Trophoblast cell (in vitro differentiated cells and primary cell): ENCODE measurements around the gene ATAD3C.
A peak's percentile ranks its signal among the peaks of the same experiment; 100 is the strongest.
"Not testable (repeated sequence)": the region's sequence is repeated elsewhere in the genome, so short reads cannot be mapped to it uniquely, and the experiment has no call there.

Experiments
- DNase-seq, 2 donors: peaks; one replicate each; pipeline ENCODE4 v3.0.0-alpha.2; 2016
- H2AFZ ChIP-seq: 2 replicates; pipeline ENCODE4 v1.6.1; 2013; ENCODE audit warnings: low read length, moderate library complexity, mild to moderate bottlenecking; ENCODE audit not compliant: insufficient read depth, poor library complexity
- H2AK5ac ChIP-seq: 2 replicates; pipeline ENCODE4 v1.6.1; 2013; ENCODE audit warnings: mild to moderate bottlenecking, low read length
- H2BK120ac ChIP-seq: 2 replicates; pipeline ENCODE4 v1.6.1; 2013; ENCODE audit warnings: low read length, mild to moderate bottlenecking, moderate library complexity; ENCODE audit not compliant: insufficient read depth, poor library complexity
- H2BK12ac ChIP-seq: 2 replicates; pipeline ENCODE4 v1.6.1; 2013; ENCODE audit warnings: mild to moderate bottlenecking, low read length, moderate library complexity
- H2BK5ac ChIP-seq: 2 replicates; pipeline ENCODE4 v1.6.1; 2013; ENCODE audit warnings: low read length, low read depth, moderate library complexity, mild to moderate bottlenecking; ENCODE audit not compliant: poor library complexity
- H3K14ac ChIP-seq: 2 replicates; pipeline ENCODE4 v1.6.1; 2013; ENCODE audit warnings: mild to moderate bottlenecking, low read length
- H3K18ac ChIP-seq: 2 replicates; pipeline ENCODE4 v1.6.1; 2013; ENCODE audit warnings: mild to moderate bottlenecking, low read length
- H3K23ac ChIP-seq: 2 replicates; pipeline ENCODE4 v1.6.1; 2013; ENCODE audit warnings: low read length
- H3K27ac ChIP-seq: 2 replicates; pipeline ENCODE4 v1.5.1; 2013; ENCODE audit warnings: low read depth, mild to moderate bottlenecking, inconsistent platforms, low read length, moderate library complexity
- H3K27me3 ChIP-seq: 2 replicates; pipeline ENCODE4 v1.6.1; 2013; ENCODE audit warnings: inconsistent platforms, mild to moderate bottlenecking, low read length, moderate library complexity; ENCODE audit not compliant: insufficient read depth
- H3K36me3 ChIP-seq, 2 experiments: 1 replicate in 1 of 2; 2 replicates in 1 of 2; pipeline ENCODE4 v1.6.1; 2013; ENCODE audit warnings: low read length in 2 of 2, mild to moderate bottlenecking in 2 of 2, moderate library complexity in 1 of 2; ENCODE audit not compliant: insufficient read depth in 2 of 2, control insufficient read depth in 1 of 2
- H3K4ac ChIP-seq: 2 replicates; pipeline ENCODE4 v1.6.1; 2013; ENCODE audit warnings: low read depth, mild to moderate bottlenecking, low read length, moderate library complexity
- H3K4me1 ChIP-seq, 2 experiments: 1 replicate in 1 of 2; 2 replicates in 1 of 2; pipeline ENCODE4 v1.6.1; 2013; ENCODE audit warnings: low read length in 2 of 2, mild to moderate bottlenecking in 2 of 2, moderate library complexity in 1 of 2; ENCODE audit not compliant: insufficient read depth in 2 of 2, control insufficient read depth in 1 of 2
- H3K4me2 ChIP-seq: 2 replicates; pipeline ENCODE4 v1.6.1; 2013; ENCODE audit warnings: inconsistent platforms, mild to moderate bottlenecking, low read length, moderate library complexity
- H3K4me3 ChIP-seq: 2 replicates; pipeline ENCODE4 v1.5.1; 2013; ENCODE audit warnings: mild to moderate bottlenecking, low read depth, low read length, inconsistent platforms
- H3K79me1 ChIP-seq: one replicate; pipeline ENCODE4 v1.6.1; 2013; ENCODE audit warnings: low read length
- H3K79me2 ChIP-seq: 2 replicates; pipeline ENCODE4 v1.6.1; 2013; ENCODE audit warnings: low read length, mild to moderate bottlenecking; ENCODE audit not compliant: control insufficient read depth, insufficient read depth, poor library complexity
- H3K9ac ChIP-seq: 2 replicates; pipeline ENCODE4 v1.6.1; 2013; ENCODE audit warnings: mild to moderate bottlenecking, low read length
- H3K9me3 ChIP-seq: 2 replicates; pipeline ENCODE4 v1.6.1; 2013; ENCODE audit warnings: low read depth, mild to moderate bottlenecking, control low read depth, inconsistent platforms, low read length; ENCODE audit not compliant: insufficient read depth
- H4K12ac ChIP-seq: 2 replicates; pipeline ENCODE4 v1.6.1; 2013; ENCODE audit warnings: low read depth, mild to moderate bottlenecking, low read length, moderate library complexity
- H4K8ac ChIP-seq: 2 replicates; pipeline ENCODE4 v1.6.1; 2013; ENCODE audit warnings: low read depth, mild to moderate bottlenecking, low read length, moderate library complexity
- H4K91ac ChIP-seq: one replicate; pipeline ENCODE4 v1.6.1; 2013; ENCODE audit warnings: low read depth, mild to moderate bottlenecking, low read length, moderate library complexity
- WGBS: extraction: QIAGEN DNeasy Blood & Tissue Kit; methylation state at CpG from one replicate; pipeline ENCODE4 v1.1.7; 2013; ENCODE audit warnings: missing lambda C conversion rate; ENCODE audit not compliant: insufficient read length, insufficient coverage; ENCODE audit errors: extremely low coverage; 5-methylcytosine and 5-hydroxymethylcytosine counted together

Gene ATAD3C

GRCh38 chr1:1494311-1494710, 44.8 kb downstream of the ATAD3C start:
- not testable (repeated sequence) for H3K18ac ChIP-seq, H3K27ac ChIP-seq, H3K4me1 ChIP-seq, H2BK5ac ChIP-seq, H3K79me2 ChIP-seq, H3K9ac ChIP-seq, H2BK120ac ChIP-seq, H2AK5ac ChIP-seq, H4K8ac ChIP-seq, H3K79me1 ChIP-seq, H2BK12ac ChIP-seq, H3K4me2 ChIP-seq, H3K14ac ChIP-seq, H3K4me3 ChIP-seq, H4K91ac ChIP-seq, H3K27me3 ChIP-seq, H2AFZ ChIP-seq, H3K4ac ChIP-seq, H3K9me3 ChIP-seq, H3K23ac ChIP-seq, H4K12ac ChIP-seq, DNase-seq
- peaks cover 54% of the 10 kb centered on the region in 2 experiments for H3K36me3 ChIP-seq
- WGBS = no CpG with 5 or more reads among the region's 22 CpGs

DNA sequence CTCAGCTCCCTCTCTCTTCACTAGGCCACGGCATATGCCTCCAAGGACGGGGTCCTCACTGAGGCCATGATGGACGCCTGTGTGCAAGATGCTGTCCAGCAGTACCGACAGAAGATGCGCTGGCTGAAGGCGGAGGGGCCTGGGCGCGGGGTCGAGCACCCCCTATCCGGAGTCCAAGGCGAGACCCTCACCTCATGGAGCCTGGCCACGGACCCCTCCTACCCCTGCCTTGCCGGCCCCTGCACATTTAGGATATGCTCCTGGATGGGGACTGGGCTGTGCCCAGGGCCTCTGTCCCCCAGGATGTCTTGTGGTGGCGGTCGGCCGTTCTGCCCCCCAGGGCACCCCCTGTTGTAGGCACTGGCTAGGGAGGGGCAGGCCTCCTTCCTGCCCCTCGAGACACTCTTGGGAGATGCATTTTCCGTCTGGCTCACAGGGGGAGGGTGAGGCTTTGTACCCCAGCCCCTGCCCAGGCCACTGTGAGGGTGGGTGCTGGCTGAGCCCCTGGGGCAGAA, 46.0 kb downstream of the ATAD3C start:
- not testable (repeated sequence) for H3K79me2 ChIP-seq, H3K79me1 ChIP-seq, H3K9ac ChIP-seq, H3K9me3 ChIP-seq, H3K4ac ChIP-seq, H3K14ac ChIP-seq, H3K4me2 ChIP-seq, H3K4me3 ChIP-seq, H3K18ac ChIP-seq, H3K27ac ChIP-seq, H4K91ac ChIP-seq, H2AK5ac ChIP-seq, H4K8ac ChIP-seq, H4K12ac ChIP-seq, H2BK12ac ChIP-seq, H3K4me1 ChIP-seq, H2AFZ ChIP-seq, H2BK120ac ChIP-seq, DNase-seq, H2BK5ac ChIP-seq, H3K27me3 ChIP-seq, H3K23ac ChIP-seq
- peaks cover 43% of the 10 kb centered on the region in 2 experiments for H3K36me3 ChIP-seq
- no CpG with 5 or more reads among the region's 18 CpGs for WGBS

DNA sequence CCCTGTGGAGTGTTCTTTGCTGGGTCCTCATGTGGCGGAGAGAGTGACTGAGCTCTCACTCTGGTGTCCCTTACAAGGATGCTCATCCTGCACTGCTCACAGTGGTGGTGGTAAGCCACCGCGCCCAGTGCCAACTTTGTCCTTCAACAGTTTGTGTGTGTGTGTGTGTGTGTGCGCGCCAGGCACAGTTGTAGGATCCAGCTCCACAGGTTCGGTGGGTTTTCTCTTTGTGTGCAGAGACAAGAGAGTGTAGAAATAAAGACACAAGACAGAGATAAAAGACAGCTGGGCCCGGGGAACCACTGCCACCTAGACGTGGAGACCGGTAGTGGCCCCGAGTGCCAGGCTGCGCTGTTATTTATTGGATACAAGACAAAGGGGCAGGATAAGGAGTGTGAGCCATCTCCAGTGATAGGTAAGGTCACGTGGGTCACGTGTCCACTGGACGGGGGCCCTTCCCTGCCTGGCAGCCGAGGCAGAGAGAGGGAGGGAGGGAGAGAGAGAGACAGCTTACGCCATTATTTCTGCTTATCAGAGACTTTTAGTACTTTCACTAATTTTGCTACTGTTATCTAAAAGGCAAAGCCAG, 55.4 kb downstream of the ATAD3C start:
- not testable (repeated sequence) for H3K79me1 ChIP-seq, H3K27ac ChIP-seq, H3K4me3 ChIP-seq, H2BK120ac ChIP-seq, H3K18ac ChIP-seq, H4K91ac ChIP-seq, H3K9me3 ChIP-seq, H3K23ac ChIP-seq, H2BK5ac ChIP-seq, H3K4me2 ChIP-seq, H3K9ac ChIP-seq, H3K4ac ChIP-seq, H2BK12ac ChIP-seq, H3K4me1 ChIP-seq, H3K14ac ChIP-seq, H3K79me2 ChIP-seq, H3K36me3 ChIP-seq, H2AK5ac ChIP-seq, H3K27me3 ChIP-seq, H4K12ac ChIP-seq
- peak; percentile 89 to 93 for DNase-seq
- no CpG with 5 or more reads among the region's 16 CpGs for WGBS
- peak overlapping the region; percentile 12 for H2AFZ ChIP-seq
- peak overlapping the region; percentile 41 for H4K8ac ChIP-seq

DNA sequence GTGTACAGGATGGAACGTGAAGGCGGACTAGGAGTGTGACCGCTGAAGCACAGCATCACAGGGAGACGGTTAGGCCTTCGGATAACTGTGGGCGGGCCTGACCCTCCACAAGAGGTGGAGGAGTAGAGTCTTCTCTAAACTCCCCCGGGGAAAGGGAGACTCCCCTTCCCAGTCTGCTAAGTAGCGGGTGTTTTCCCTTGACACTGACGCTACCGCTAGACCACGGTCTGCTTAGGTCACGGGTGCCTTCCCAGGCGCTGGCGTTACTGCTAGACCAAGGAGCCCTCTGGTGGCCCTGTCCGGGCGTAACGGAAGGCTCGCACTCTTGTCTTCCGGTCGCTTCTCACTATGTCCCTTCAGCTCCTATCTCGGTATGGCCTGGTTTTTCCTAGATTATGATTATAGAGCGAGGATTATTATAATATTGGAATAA, 55.9 kb downstream of the ATAD3C start:
- peak in 1 of 2 donors; percentile 51 for DNase-seq
- H4K91ac ChIP-seq, H2BK5ac ChIP-seq, H3K14ac ChIP-seq, H2AK5ac ChIP-seq, H2BK120ac ChIP-seq, H3K79me1 ChIP-seq, H3K18ac ChIP-seq, H3K27me3 ChIP-seq, H4K8ac ChIP-seq, H3K79me2 ChIP-seq, H4K12ac ChIP-seq, H3K4me3 ChIP-seq, H3K9ac ChIP-seq, H2AFZ ChIP-seq, H3K4ac ChIP-seq, H2BK12ac ChIP-seq, H3K4me2 ChIP-seq, H3K4me1 ChIP-seq, H3K23ac ChIP-seq, H3K9me3 ChIP-seq, H3K27ac ChIP-seq, H3K36me3 ChIP-seq: not testable (repeated sequence)
- WGBS = no CpG with 5 or more reads among the region's 22 CpGs
